ENCODE data around the gene SULT1A3.

DNA sequence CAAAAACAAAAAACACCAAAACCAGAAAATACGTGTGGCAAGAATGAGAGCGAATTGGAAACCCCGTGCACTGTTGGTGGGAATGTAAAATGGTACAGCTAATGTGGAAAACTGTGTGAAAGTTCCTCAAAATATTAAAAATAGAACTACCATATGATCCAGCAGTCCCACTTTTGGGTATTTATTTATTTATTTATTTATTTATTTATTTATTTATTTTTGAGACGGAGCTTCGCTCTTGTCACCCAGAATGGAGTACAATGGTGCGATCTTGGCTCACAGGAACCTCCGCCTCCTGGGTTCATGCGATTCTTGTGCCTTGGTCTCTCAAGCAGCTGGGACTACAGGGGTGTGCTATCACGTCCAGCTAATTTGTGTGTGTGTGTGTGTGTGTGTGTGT lies 46.5 kb upstream of the SULT1A3 start:
- TF ChIP-seq, protein P1, sequence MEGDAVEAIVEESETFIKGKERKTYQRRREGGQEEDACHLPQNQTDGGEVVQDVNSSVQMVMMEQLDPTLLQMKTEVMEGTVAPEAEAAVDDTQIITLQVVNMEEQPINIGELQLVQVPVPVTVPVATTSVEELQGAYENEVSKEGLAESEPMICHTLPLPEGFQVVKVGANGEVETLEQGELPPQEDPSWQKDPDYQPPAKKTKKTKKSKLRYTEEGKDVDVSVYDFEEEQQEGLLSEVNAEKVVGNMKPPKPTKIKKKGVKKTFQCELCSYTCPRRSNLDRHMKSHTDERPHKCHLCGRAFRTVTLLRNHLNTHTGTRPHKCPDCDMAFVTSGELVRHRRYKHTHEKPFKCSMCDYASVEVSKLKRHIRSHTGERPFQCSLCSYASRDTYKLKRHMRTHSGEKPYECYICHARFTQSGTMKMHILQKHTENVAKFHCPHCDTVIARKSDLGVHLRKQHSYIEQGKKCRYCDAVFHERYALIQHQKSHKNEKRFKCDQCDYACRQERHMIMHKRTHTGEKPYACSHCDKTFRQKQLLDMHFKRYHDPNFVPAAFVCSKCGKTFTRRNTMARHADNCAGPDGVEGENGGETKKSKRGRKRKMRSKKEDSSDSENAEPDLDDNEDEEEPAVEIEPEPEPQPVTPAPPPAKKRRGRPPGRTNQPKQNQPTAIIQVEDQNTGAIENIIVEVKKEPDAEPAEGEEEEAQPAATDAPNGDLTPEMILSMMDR (IDR thresholded peaks at IDR 0.05) = no peak
- TF ChIP-seq POLR2AphosphoS5 (IDR thresholded peaks at IDR 0.05; ENCODE audit: low read depth, low read length) = no peak
- TF ChIP-seq, protein P2, sequence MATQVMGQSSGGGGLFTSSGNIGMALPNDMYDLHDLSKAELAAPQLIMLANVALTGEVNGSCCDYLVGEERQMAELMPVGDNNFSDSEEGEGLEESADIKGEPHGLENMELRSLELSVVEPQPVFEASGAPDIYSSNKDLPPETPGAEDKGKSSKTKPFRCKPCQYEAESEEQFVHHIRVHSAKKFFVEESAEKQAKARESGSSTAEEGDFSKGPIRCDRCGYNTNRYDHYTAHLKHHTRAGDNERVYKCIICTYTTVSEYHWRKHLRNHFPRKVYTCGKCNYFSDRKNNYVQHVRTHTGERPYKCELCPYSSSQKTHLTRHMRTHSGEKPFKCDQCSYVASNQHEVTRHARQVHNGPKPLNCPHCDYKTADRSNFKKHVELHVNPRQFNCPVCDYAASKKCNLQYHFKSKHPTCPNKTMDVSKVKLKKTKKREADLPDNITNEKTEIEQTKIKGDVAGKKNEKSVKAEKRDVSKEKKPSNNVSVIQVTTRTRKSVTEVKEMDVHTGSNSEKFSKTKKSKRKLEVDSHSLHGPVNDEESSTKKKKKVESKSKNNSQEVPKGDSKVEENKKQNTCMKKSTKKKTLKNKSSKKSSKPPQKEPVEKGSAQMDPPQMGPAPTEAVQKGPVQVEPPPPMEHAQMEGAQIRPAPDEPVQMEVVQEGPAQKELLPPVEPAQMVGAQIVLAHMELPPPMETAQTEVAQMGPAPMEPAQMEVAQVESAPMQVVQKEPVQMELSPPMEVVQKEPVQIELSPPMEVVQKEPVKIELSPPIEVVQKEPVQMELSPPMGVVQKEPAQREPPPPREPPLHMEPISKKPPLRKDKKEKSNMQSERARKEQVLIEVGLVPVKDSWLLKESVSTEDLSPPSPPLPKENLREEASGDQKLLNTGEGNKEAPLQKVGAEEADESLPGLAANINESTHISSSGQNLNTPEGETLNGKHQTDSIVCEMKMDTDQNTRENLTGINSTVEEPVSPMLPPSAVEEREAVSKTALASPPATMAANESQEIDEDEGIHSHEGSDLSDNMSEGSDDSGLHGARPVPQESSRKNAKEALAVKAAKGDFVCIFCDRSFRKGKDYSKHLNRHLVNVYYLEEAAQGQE (IDR thresholded peaks at IDR 0.05; ENCODE audit: insufficient read depth in 1 of 2, low read depth in 2 of 2, low read length in 1 of 2) = no peak
